K562 (cell line): Measurements from ENCODE around the gene GSTO2. TPM values are rescaled to one million over a fixed set of nuclear protein-coding genes. Genes with fewer than 3 reads are reported as not detected.

Source experiments
- CEBPB ChIP-seq: fragments of 450-650 bp; IDR thresholded peaks from 2 replicates; pipeline ENCODE4 v1.6.1; 2016; ENCODE audit warnings: missing genetic modification characterization, missing compliant biosample characterization
- HDAC2 ChIP-seq: fragments of 450-650 bp; IDR thresholded peaks from 2 replicates; pipeline ENCODE4 v1.6.1; 2016; ENCODE audit warnings: mild to moderate bottlenecking
- HDAC6 ChIP-seq: IDR thresholded peaks from 2 replicates; pipeline ENCODE4 v1.6.1; 2012; ENCODE audit warnings: low read depth, mild to moderate bottlenecking, control low read depth, inconsistent platforms, low read length, moderate library complexity
- HDAC8 ChIP-seq: fragments of 450-650 bp; IDR thresholded peaks from 2 replicates; pipeline ENCODE4 v1.6.1; 2016; ENCODE audit warnings: mild to moderate bottlenecking, missing genetic modification characterization, moderate library complexity, missing compliant biosample characterization
- IFI16 ChIP-seq: fragments of 250-450 bp; sonication (Bioruptor Pico); IDR thresholded peaks from 2 replicates; pipeline ENCODE4 v2.1.2; 2022; ENCODE audit warnings: mild to moderate bottlenecking, inconsistent platforms
- MECOM ChIP-seq: fragments of 250-450 bp; sonication (Bioruptor Pico); IDR thresholded peaks from 2 replicates; pipeline ENCODE4 v1.8.0; 2022; ENCODE audit warnings: inconsistent platforms
- MEF2A ChIP-seq: IDR thresholded peaks from 2 replicates; pipeline ENCODE4 v1.6.1; 2011; ENCODE audit warnings: low read depth, mild to moderate bottlenecking, low read length, moderate library complexity; ENCODE audit not compliant: control insufficient read depth
- MGA ChIP-seq: fragments of 450-650 bp; IDR thresholded peaks from 2 replicates; pipeline ENCODE4 v1.6.1; 2016; ENCODE audit warnings: mild to moderate bottlenecking, moderate library complexity
- THRB ChIP-seq: fragments of 450-650 bp; formaldehyde crosslinking; conservative IDR thresholded peaks from 2 replicates; pipeline ENCODE4 v1.4.0; 2022; ENCODE audit warnings: mild to moderate bottlenecking, missing genetic modification characterization
- ZMIZ1 ChIP-seq, 2 experiments: fragments of 150-350 bp in 1 of 2; IDR thresholded peaks; 2 replicates each; pipeline ENCODE4 v1.6.1; 2012 to 2016; ENCODE audit warnings: low read depth in 2 of 2, low read length in 2 of 2, mild to moderate bottlenecking in 1 of 2, moderate library complexity in 1 of 2
- polyA plus RNA-seq, 8 experiments: library from polyadenylated mRNA; depleted of rRNA in 4 of 8; stranded (reverse) in 5 of 8; unstranded in 3 of 8; fragments of >200 nt; fragmentation: Nextera tagmentation in 2 of 8; fragmentation: Illumina TruSeq in 1 of 8; extraction: Ambion mirVana in 2 of 8; extraction: Trizol in 1 of 8; gene quantifications; 2 replicates each; pipeline versions ENCODE4 v1.2.1 to v1.2.3, GENCODE V29; 2011 to 2014; ENCODE audit warnings: inconsistent platforms in 1 of 8, missing spikeins in 1 of 8
- total RNA-seq, 7 experiments: library from RNA; depleted of rRNA in 6 of 7; stranded (reverse); fragments of >200 nt in 6 of 7; fragmentation: Illumina TruSeq in 2 of 7; extraction: Trizol in 2 of 7; gene quantifications; 2 replicates each; pipeline versions ENCODE4 v1.2.1 to v1.2.3, GENCODE V29; 2011 to 2021; ENCODE audit warnings: low replicate concordance in 1 of 7

The GSTO2 gene
- total and polyA plus RNA-seq, 9 of the 15 experiments (the other 6 are each of a cell fraction or from before 2014, with no cell fraction given): 0.18 to 1.8 (median 0.90) TPM

GRCh38 chr10:104340111-104340526 is 71.1 kb downstream of the GSTO2 start (continued):
- no peak for TF ChIP-seq MGA
- TF ChIP-seq HDAC6: no peak
- no peak for TF ChIP-seq CEBPB (tag)
- no peak for TF ChIP-seq IFI16
- TF ChIP-seq MECOM: no peak
- peak; percentile 41; the same call in 1 of the 2 replicates for TF ChIP-seq HDAC2
- TF ChIP-seq ZMIZ1 (IDR thresholded peaks at IDR 0.05; ENCODE audit: low read depth in 2 of 2, low read length in 2 of 2): no peak
- no peak for TF ChIP-seq THRB (CRISPR knock-in tag)
- TF ChIP-seq MEF2A: 0 out of 2 replicates have a peak, but pooled peaks have one; percentile 2
- TF ChIP-seq HDAC8 (tag): no peak
